ENCODE results near the gene ARID1B.

GRCh38 chr6:157089851-157090250 lies 312.7 kb downstream of the ARID1B start:
- TF ChIP-seq POLR2AphosphoS5 (IDR thresholded peaks at IDR 0.05; ENCODE audit: low read depth, low read length) (no peak), CTCF (IDR thresholded peaks at IDR 0.05 in 2 of 3, conservative IDR thresholded peaks at IDR 0.05 in 1 of 3; ENCODE audit: borderline replicate concordance in 1 of 3, insufficient read depth in 1 of 3, low read depth in 2 of 3, low read length in 2 of 3) (no peak), EZH2 (IDR thresholded peaks at IDR 0.05) (no peak), ELF1 (IDR thresholded peaks at IDR 0.05; ENCODE audit: borderline replicate concordance, low read depth) (no peak), MAX (IDR thresholded peaks at IDR 0.05) (no peak), REST (IDR thresholded peaks at IDR 0.05; ENCODE audit: low read depth) (no peak), JUND (IDR thresholded peaks at IDR 0.05) (no peak), RAD21 (IDR thresholded peaks at IDR 0.05; ENCODE audit: low read depth) (no peak), YY1 (IDR thresholded peaks at IDR 0.05; ENCODE audit: extremely low read depth, insufficient replicate concordance, low read depth, low read length) (no peak), POLR2A (IDR thresholded peaks at IDR 0.05; ENCODE audit: borderline replicate concordance, extremely low read depth, insufficient read depth, insufficient read length) (no peak), ATF3 (IDR thresholded peaks at IDR 0.05) (no peak), CEBPB (IDR thresholded peaks at IDR 0.05; ENCODE audit: low read depth) (no peak)
